Astrocyte of the cerebellum (primary cell): ENCODE data around the gene C4A.
"Not testable (repeated sequence)": the region's sequence is repeated elsewhere in the genome, so short reads cannot be mapped to it uniquely, and the experiment has no call there.

Experiments used
- DNase-seq: peaks from one replicate; pipeline ENCODE4 v3.0.0-alpha.2; 2011; ENCODE audit warnings: low read depth
- H3K4me3 ChIP-seq: 2 replicates; pipeline ENCODE4 v1.5.1; 2011; ENCODE audit warnings: mild to moderate bottlenecking, low read depth, low read length, moderate library complexity
- in situ Hi-C: cut with HindIII; loops from 2 replicates; pipeline ENCODE4 v1.10.0; 2017; ENCODE audit warnings: low sequenced_read_pairs
- TF ChIP-seq, protein P1 (sequence below): IDR thresholded peaks from 2 replicates; pipeline ENCODE4 v1.5.1; 2012; ENCODE audit warnings: low read length, low read depth, moderate library complexity, mild to moderate bottlenecking; ENCODE audit errors: missing control alignments

The C4A gene

DNA sequence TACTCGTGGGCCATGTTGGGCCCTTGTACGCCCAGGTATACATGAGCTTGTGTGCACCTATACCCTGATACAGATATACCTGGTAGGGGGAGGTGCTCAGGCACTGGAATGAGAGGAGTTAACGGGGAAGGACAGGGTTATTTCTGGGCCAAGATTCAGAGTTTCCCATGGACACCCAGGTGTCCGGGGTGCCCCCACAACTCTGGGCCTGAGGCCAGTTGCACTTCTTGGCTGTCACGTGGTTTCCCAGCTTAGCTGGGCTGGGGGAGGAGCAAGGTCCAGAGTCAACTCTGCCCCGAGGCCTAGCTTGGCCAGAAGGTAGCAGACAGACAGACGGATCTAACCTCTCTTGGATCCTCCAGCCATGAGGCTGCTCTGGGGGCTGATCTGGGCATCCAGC lies at the start of gene C4A:
Gene C4A, plus strand, starts transcription at position 314 of the 400 bp plus-strand sequence. Its CDS starts 51 bp downstream, at position 365.
- in situ Hi-C loops, DNase-seq, H3K4me3 ChIP-seq: not testable (repeated sequence)

DNA sequence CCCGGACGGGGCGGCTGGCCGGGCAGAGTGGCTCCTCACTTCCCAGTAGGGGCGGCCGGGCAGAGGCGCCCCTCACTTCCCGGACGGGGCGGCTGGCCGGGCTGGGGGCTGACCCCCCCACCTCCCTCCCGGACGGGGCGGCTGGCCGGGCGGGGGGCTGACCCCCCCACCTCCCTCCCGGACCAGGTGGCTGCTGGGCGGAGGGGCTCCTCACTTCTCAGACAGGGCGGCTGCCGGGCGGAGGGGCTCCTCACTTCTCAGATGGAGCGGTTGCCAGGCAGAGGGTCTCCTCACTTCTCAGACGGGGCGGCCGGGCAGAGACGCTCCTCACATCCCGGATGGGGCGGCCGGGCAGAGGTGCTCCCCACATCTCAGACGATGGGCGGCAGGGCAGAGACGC lies 49.7 kb upstream of the C4A start:
- H3K4me3 ChIP-seq, DNase-seq, in situ Hi-C loops: not testable (repeated sequence)

DNA sequence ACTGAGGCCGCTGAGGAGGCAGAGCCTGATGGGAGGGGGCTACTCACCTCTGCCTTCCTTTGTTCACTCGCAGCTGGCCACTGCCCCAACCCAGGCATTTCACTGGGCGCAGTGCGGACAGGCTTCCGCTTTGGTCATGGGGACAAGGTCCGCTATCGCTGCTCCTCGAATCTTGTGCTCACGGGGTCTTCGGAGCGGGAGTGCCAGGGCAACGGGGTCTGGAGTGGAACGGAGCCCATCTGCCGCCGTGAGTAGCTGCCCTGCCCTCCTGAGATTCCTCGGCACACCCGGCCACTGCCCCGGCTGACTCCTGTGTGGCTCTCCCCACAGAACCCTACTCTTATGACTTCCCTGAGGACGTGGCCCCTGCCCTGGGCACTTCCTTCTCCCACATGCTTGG lies 48.3 kb upstream of the C4A start:
- no peak overlapping the region for H3K4me3 ChIP-seq
- in situ Hi-C loops: no loop called here
- DNase-seq: no peak
- TF ChIP-seq, protein P1, sequence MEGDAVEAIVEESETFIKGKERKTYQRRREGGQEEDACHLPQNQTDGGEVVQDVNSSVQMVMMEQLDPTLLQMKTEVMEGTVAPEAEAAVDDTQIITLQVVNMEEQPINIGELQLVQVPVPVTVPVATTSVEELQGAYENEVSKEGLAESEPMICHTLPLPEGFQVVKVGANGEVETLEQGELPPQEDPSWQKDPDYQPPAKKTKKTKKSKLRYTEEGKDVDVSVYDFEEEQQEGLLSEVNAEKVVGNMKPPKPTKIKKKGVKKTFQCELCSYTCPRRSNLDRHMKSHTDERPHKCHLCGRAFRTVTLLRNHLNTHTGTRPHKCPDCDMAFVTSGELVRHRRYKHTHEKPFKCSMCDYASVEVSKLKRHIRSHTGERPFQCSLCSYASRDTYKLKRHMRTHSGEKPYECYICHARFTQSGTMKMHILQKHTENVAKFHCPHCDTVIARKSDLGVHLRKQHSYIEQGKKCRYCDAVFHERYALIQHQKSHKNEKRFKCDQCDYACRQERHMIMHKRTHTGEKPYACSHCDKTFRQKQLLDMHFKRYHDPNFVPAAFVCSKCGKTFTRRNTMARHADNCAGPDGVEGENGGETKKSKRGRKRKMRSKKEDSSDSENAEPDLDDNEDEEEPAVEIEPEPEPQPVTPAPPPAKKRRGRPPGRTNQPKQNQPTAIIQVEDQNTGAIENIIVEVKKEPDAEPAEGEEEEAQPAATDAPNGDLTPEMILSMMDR: no peak

DNA sequence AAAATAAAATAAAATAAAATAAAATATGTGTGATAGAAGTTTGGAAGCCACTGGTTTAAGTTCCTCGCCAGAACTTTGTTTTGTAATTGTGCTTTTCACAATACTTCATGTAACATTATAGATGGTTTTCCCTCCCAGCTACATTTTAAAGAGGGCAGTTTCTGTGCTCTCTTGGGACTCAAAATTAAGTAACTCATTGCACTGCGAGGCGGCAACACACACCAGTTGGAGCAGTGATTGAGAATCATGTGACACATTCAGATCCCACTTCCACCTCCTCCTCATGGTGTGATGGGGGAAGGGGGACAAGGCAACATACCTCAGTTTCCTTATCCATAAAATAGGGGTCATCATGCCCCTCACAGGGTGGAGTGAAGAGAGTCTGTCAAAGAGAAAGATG lies 46.8 kb upstream of the C4A start:
- no peak overlapping the region for H3K4me3 ChIP-seq
- TF ChIP-seq, protein P1: no peak
- no peak for DNase-seq
- in situ Hi-C loops: no loop called here

DNA sequence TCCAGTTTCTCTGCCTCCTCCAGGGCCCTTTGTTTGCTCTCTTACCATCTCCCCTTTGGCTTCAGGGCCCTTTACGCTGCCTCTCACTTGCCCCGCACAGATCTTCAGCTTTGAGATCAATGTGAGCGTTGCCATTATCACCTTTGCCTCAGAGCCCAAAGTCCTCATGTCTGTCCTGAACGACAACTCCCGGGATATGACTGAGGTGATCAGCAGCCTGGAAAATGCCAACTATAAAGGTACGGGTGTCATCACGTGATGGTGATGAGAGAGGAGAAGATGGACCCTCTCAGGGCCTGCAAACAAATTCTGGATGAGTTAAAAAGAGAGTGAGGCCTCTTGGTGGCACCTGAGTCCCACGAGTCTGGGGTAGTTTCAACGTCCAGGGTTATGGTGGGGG lies 46.0 kb upstream of the C4A start:
- DNase-seq: no peak
- TF ChIP-seq, protein P1: no peak
- in situ Hi-C loops: no loop called here
- H3K4me3 ChIP-seq: no peak overlapping the region

DNA sequence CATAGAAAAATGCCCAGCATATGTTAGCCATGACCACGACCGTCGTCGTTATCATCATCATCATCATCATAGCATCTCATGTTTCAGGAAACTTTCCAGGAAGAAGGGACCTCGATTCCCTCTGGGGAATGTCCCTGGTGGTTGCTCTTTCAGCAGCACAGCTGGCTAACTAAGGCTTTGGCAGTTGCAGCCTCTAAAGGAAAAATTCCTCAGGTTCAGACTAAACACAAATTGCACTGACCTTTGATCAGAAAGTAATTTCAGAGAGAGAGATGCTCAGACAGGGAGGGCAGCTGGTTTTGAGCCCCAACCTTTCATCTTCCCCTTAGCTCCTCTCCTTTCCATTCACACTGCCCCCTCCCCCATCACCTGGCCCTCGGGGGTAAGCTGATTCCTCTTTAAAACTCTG lies 41.6 kb upstream of the C4A start:
- in situ Hi-C loops: no loop called here
- DNase-seq: no peak
- TF ChIP-seq, protein P1: no peak
- H3K4me3 ChIP-seq: no peak overlapping the region

DNA sequence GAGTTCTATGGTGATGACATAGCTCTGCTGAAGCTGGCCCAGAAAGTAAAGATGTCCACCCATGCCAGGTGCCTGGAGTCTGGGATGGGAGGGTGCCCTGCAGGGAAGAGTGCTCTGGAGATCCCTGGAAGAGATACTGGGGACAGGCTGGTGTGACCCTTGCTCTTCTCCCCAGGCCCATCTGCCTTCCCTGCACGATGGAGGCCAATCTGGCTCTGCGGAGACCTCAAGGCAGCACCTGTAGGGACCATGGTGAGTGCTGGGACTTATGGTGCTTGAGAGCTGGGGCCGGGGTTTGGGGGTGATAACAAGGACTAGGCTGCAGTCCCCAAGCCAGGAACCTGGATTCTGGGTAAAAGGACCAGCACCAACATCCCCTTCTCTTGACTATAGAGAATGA lies 38.1 kb upstream of the C4A start:
- DNase-seq: no peak
- in situ Hi-C loops: no loop called here
- TF ChIP-seq, protein P1: no peak
- H3K4me3 ChIP-seq: no peak overlapping the region

DNA sequence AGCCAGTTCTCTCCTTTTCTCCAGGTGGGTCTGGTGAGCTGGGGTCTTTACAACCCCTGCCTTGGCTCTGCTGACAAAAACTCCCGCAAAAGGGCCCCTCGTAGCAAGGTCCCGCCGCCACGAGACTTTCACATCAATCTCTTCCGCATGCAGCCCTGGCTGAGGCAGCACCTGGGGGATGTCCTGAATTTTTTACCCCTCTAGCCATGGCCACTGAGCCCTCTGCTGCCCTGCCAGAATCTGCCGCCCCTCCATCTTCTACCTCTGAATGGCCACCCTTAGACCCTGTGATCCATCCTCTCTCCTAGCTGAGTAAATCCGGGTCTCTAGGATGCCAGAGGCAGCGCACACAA lies 36.7 kb upstream of the C4A start:
- H3K4me3 ChIP-seq: no peak overlapping the region
- in situ Hi-C loops: no loop called here
- TF ChIP-seq, protein P1: no peak
- DNase-seq: no peak
